ENCODE data around the gene NBEA.

NBEA gene

GRCh38 chr13:35478271-35479037, 536.4 kb downstream of the NBEA start:
- peak; percentile 64 for DNase-seq

DNA sequence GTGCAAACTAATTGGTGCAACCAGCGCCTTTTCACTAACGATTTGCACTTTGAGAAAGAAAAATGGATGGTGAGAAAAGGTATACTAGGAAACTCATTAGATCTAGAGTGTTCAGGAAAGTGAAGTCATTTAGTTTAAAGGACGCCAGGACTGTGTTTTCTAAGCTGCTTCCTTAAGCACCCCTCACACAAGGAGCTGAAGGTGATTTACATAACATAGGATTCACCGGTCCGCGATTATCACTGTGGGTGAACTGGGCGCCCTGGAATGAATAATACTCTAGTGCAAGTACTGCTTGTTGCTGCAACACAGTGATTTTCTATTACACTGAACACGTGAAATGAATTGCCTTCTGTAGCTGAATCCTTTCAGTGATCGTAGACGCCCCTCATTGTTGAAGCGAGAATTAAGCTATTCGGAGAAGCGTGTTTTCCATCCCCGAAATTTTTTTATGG, 537.0 kb downstream of the NBEA start:
- peak; percentile 78 for DNase-seq

- DNase-seq = peak; percentile 32
Measured at GRCh38 chr13:35479706-35480105, 537.6 kb downstream of the NBEA start.

- no peak for DNase-seq
Measured at GRCh38 chr13:35480346-35480745, 538.3 kb downstream of the NBEA start.

DNA sequence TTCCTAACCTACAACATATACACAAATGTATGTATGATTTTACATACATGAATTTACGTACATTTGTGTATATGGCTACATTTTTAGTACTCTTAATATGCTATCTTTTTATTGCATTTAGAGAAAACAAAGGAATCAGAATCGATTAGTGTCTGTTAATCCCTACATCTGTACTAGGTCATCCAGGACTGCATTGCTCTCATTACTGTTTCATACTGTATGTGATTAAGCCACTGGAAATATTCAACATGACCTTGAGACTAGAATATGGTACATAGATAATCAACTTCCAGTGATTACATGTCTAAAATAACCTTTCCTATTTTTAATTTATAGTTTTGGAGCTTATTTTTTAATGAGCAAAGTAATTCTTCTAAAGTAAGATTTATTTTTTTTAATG, 539.7 kb downstream of the NBEA start:
- DNase-seq = peak; percentile 51

- DNase-seq = no peak
Measured at GRCh38 chr13:35482527-35482926, 540.5 kb downstream of the NBEA start.

GRCh38 chr13:35483761-35484160, 541.7 kb downstream of the NBEA start:
- DNase-seq = peak; percentile 31

- DNase-seq = peak; percentile 37
Measured at GRCh38 chr13:35484384-35484783, 542.3 kb downstream of the NBEA start.

- no peak for DNase-seq
Measured at GRCh38 chr13:35485424-35485823, 543.4 kb downstream of the NBEA start.

- peak; percentile 14 for DNase-seq
Measured at GRCh38 chr13:35489050-35489449, 547.0 kb downstream of the NBEA start.

GRCh38 chr13:35496006-35496405, 553.9 kb downstream of the NBEA start:
- DNase-seq = no peak

GRCh38 chr13:35496761-35497386, 554.8 kb downstream of the NBEA start:
- no peak for DNase-seq

- DNase-seq = no peak
Measured at GRCh38 chr13:35498231-35498630, 556.2 kb downstream of the NBEA start.

- DNase-seq = no peak
Measured at GRCh38 chr13:35499196-35499662, 557.2 kb downstream of the NBEA start.

DNA sequence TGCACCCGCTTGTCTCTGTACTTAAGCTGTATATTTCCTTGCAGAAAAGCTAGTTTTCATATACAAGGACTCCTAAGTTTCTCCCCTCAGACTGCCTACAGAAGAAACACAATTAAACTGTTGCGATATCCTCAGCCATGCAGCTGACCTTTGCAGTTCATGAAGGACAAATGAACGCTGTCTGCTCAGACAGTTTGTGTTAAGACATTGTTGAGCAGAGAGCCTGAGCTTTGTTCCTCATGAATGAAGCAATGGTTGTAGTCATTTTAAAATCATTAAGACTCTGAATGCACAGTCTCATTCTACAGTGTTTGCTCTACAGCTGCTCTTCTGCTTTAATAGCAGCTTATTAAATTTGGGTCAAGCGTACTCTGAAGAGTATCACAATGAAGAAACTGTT, 557.6 kb downstream of the NBEA start:
- DNase-seq = no peak

- no peak for DNase-seq
Measured at GRCh38 chr13:35500144-35500543, 558.1 kb downstream of the NBEA start.

GRCh38 chr13:35501661-35502235, 559.7 kb downstream of the NBEA start:
- no peak for DNase-seq

DNA sequence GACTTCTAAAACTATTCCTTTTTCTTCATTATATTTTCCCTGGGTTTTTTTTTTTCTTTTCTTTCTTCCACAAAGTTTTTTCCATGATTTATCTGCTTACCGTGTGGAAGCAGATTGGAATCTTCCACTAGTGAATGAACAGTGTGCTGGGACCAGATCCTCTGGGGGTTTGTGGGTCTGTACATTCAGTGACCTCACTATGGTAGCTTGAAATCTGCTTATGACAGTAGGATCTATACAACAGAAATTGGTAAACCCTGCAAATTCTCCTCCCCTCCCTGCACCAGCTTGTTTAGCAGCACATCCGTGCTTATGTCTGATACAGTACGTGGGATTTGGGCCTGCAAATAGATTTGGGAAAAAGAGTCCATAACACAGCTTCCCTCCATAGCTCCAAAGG, 560.4 kb downstream of the NBEA start:
- DNase-seq = no peak

DNA sequence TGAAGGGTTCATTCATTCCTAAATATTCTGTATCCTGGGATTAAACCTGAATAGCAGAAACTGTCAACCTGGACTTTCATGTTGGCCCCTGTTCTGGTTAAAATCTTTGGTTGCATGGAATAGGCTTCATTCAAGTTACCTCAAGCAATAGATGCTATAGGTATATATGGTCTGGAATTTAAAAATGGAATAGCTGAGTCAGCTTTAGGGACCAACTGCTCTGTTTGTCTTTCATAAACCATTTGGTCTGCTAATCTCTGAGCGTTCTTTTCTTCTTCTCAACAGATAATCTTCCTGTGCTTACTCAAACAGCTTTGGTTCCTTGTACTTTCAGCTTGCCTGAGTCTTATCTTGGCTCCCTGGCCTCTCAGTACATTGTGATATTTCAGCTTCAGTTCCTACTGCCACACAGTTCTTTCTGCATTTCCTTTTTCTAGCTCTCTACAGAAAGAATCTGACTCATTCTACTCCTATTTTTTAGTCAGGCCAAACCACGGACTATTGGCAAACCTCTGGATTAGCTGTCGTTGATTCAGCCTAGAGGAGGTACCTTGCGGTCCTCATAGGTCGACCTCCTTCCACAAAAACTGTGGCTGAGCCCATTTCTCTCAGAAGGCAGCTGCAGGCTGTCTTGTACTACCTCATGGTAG, 570.3 kb downstream of the NBEA start:
- DNase-seq = peak; percentile 95

- DNase-seq = no peak
Measured at GRCh38 chr13:35514061-35514477, 572.0 kb downstream of the NBEA start.

DNA sequence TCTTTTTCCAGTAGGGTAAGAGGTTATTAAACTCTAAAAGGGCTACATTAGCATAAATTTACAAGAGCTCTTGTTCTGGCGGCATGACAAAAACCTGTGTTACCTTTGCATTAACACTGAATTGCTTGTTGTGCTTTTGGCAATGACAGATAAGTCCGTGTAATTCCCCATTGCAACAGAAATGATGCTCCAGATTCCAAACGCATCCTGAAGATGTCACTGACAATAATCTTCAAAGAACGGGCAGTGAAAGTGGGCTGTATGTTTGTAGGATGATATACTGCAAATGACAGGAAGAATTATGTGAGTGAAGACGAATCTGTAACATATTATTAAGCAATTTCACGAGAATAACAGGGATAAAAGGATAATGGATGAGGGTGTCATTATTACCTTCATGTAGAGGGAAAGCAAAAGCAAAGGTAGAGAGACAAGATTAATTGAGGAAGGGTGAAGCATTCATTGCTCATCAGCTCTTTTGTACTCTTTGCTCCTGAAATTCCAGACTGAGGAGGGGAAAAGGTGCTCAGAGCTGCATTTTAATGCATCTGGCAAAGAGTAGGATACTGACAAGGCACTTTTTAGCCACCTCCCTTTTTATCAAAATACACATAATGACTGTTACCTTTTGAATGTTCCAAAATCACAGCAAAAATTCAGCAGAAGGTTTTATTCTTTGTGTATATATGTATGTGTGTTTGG, 572.9 kb downstream of the NBEA start:
- no peak for DNase-seq

DNA sequence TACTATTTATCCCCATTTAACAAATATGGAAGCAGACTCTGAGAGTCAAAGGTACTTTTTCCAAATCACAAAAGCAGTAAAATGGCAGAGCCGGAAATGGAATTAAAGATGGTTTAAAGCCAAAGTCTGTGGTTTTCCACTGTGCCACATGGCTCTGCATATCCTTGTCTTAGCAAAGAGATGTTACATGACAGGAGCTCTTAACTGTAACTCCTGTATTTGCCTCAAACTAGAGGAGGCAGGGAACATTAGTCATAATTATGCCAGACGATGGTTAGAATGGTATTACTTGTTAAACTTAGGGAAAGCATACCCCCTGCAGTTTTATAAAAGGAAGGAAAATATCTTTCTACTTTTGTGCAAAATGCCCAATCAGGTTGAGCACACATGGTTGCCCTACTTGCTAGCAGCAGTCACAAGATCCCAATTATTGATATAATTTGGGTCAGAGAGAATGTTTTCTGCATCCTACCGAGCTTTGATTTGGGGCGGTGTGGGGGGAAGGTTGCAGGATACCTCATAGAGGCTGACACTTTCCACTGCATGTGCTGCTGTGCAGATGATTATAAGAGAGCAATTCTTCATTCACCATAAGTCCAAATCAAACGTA, 576.4 kb downstream of the NBEA start:
- DNase-seq = peak; percentile 26
